ENCODE data around the gene PIWIL4.
A peak's percentile ranks its signal among the peaks of the same experiment; 100 is the strongest.

Gene PIWIL4

GRCh38 chr11:94526645-94527438, 40.3 kb upstream of the PIWIL4 start:
- DNase-seq (ENCODE audit: low read depth in 2 of 2): no peak
- no peak overlapping the region for H3K4me3 ChIP-seq (replicated peaks in 1 of 2; ENCODE audit: low read depth in 2 of 2, low read length in 2 of 2)
- TF ChIP-seq, protein P1, sequence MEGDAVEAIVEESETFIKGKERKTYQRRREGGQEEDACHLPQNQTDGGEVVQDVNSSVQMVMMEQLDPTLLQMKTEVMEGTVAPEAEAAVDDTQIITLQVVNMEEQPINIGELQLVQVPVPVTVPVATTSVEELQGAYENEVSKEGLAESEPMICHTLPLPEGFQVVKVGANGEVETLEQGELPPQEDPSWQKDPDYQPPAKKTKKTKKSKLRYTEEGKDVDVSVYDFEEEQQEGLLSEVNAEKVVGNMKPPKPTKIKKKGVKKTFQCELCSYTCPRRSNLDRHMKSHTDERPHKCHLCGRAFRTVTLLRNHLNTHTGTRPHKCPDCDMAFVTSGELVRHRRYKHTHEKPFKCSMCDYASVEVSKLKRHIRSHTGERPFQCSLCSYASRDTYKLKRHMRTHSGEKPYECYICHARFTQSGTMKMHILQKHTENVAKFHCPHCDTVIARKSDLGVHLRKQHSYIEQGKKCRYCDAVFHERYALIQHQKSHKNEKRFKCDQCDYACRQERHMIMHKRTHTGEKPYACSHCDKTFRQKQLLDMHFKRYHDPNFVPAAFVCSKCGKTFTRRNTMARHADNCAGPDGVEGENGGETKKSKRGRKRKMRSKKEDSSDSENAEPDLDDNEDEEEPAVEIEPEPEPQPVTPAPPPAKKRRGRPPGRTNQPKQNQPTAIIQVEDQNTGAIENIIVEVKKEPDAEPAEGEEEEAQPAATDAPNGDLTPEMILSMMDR (IDR thresholded peaks at IDR 0.05; ENCODE audit: low read depth, low read length): no peak

DNA sequence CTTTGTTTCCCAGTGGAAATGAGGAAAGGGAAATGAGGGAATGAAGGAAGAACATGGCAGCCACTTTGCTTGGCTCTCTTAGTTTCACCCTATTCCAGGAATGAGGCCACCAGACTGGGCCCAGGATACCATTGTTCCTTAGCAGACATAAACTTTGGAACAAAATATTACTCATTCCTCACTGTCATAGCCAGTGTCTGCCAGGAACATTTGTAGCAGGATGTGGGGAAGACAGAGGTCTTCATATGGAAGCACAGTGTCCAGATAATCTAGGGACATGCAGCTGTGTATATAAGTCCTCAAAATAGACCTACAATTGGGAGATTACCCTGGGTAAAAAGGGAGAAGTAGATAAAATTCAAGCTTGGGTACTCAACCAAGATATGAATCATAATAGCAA, 38.6 kb upstream of the PIWIL4 start:
- DNase-seq (ENCODE audit: low read depth in 2 of 2): peak in 1 of 2 donors; percentile 80
- TF ChIP-seq, protein P1 (IDR thresholded peaks at IDR 0.05; ENCODE audit: low read depth, low read length): no peak
- H3K4me3 ChIP-seq (replicated peaks in 1 of 2; ENCODE audit: low read depth in 2 of 2, low read length in 2 of 2): no peak overlapping the region

- no peak for DNase-seq (ENCODE audit: low read depth in 2 of 2)
- H3K4me3 ChIP-seq (replicated peaks in 1 of 2; ENCODE audit: low read depth in 2 of 2, low read length in 2 of 2): no peak overlapping the region
- TF ChIP-seq, protein P1 (IDR thresholded peaks at IDR 0.05; ENCODE audit: low read depth, low read length): no peak
These were observed 35.0 kb upstream of the PIWIL4 start for GRCh38 chr11:94532211-94532610.

DNA sequence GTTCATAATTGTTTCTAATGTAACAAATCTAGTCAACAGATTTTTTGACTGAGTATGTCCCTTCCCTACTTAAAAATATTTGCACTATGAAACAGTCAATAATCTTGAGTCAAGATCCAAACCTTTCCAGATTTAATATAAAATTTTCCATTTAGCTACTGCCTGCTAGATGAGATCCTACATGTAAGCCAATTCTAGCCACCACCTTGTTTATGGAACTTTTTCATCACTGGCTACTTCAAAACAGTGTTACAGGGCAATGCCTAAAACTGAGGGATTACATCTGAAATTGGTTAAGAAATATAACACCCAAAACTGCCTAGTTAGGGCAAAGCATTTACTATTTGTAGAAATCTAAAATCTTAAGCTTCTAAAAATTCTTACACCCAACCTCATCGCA, 34.0 kb upstream of the PIWIL4 start:
- no peak for DNase-seq (ENCODE audit: low read depth in 2 of 2)
- TF ChIP-seq, protein P1 (IDR thresholded peaks at IDR 0.05; ENCODE audit: low read depth, low read length): no peak
- H3K4me3 ChIP-seq (replicated peaks in 1 of 2; ENCODE audit: low read depth in 2 of 2, low read length in 2 of 2): no peak overlapping the region

DNA sequence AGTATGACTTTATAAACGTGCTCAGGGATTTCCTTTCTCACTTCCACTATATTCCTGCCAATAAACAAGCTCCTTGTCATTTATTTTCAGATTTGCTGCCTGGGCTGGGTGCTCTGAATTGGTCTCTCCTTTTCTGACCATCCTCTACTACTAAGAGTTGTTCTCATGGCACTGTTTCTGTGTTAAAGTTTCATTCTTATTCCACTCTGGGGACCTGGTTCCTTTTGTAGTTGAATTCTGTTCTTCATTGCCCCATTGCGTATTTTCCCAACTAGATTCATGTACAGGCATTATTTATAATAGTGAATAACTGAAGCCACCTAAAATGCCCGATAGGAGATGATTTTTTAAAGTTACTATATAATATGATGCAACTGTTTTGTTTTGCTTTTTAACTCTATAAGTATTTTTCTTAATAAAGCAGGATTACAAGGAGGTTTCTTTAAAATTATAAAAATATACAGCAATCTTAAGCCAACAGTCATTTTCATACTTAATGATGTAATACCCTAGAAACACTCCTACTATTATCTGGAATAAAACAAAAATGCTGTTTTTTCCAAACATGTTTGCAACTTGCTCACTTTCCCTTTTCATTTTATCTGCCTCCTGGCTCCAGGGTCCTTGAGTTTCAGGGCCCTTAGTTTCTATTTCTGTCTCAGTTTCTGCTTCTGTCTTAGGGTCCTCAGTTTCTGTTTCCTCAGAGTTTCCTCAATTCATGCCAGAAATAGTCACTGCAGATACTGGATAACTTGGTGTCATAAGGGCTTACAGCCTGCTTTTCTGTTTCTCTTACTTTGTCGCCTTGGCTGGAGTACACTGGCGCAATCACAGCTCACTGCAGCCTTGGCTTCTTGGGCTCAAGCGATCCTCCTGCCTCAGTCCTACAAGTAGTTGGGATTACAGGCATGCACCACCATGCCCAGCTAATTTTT, 33.2 kb upstream of the PIWIL4 start:
- TF ChIP-seq, protein P1 (IDR thresholded peaks at IDR 0.05; ENCODE audit: low read depth, low read length): no peak
- no peak overlapping the region for H3K4me3 ChIP-seq (replicated peaks in 1 of 2; ENCODE audit: low read depth in 2 of 2, low read length in 2 of 2)
- DNase-seq (ENCODE audit: low read depth in 2 of 2): no peak

GRCh38 chr11:94536386-94536785, 30.8 kb upstream of the PIWIL4 start:
- DNase-seq (ENCODE audit: low read depth in 2 of 2): no peak
- TF ChIP-seq, protein P1 (IDR thresholded peaks at IDR 0.05; ENCODE audit: low read depth, low read length): no peak
- no peak overlapping the region for H3K4me3 ChIP-seq (replicated peaks in 1 of 2; ENCODE audit: low read depth in 2 of 2, low read length in 2 of 2)

All from cardiac fibroblast (primary cell).